Smooth muscle cell (in vitro differentiated cells): ENCODE data around the gene UBTF. TPM values are rescaled to one million over a fixed set of nuclear protein-coding genes. Genes with fewer than 3 reads are reported as not detected.
A peak's percentile ranks its signal among the peaks of the same experiment; 100 is the strongest.

Source experiments
- DNase-seq: peaks from one replicate; lab custom pipeline; 2025; ENCODE audit not compliant: unreplicated experiment; lab: John Stamatoyannopoulos, UW
- H2AFZ ChIP-seq: fragments of 200-600 bp; sonication (generic); 2 replicates; pipeline ENCODE4 v1.6.0; 2016; ENCODE audit warnings: antibody characterized with exemption, low read depth, mild to moderate bottlenecking
- H3F3A ChIP-seq: fragments of 200-600 bp; sonication (generic); 2 replicates; pipeline ENCODE4 v1.6.0; 2017; ENCODE audit warnings: antibody characterized with exemption, low read depth
- H3K27ac ChIP-seq: fragments of 200-600 bp; sonication (generic); 2 replicates; pipeline ENCODE4 v1.5.1; 2016; ENCODE audit warnings: low read depth, mild to moderate bottlenecking
- H3K27me3 ChIP-seq: fragments of 200-600 bp; sonication (generic); 2 replicates; pipeline ENCODE4 v1.6.1; 2016; ENCODE audit warnings: low read depth, mild to moderate bottlenecking
- H3K36me3 ChIP-seq: fragments of 200-600 bp; sonication (generic); 2 replicates; pipeline ENCODE4 v1.5.1; 2016; ENCODE audit warnings: low read depth
- H3K4me1 ChIP-seq: fragments of 200-600 bp; sonication (generic); 2 replicates; pipeline ENCODE4 v1.5.1; 2016; ENCODE audit warnings: low read depth
- H3K4me2 ChIP-seq: fragments of 200-600 bp; sonication (generic); 2 replicates; pipeline ENCODE4 v1.6.0; 2016; ENCODE audit warnings: mild to moderate bottlenecking
- H3K4me3 ChIP-seq: fragments of 200-600 bp; sonication (generic); 2 replicates; pipeline ENCODE4 v1.5.1; 2016; ENCODE audit warnings: mild to moderate bottlenecking
- H3K79me2 ChIP-seq: fragments of 200-600 bp; sonication (generic); 2 replicates; pipeline ENCODE4 v1.6.0; 2016; ENCODE audit warnings: low read depth, mild to moderate bottlenecking
- H3K9ac ChIP-seq: fragments of 200-600 bp; sonication (generic); 2 replicates; pipeline ENCODE4 v1.6.0; 2016; ENCODE audit warnings: low read depth
- H3K9me3 ChIP-seq: fragments of 200-600 bp; sonication (generic); replicated peaks from 2 replicates; pipeline ENCODE4 v1.5.1; 2016; ENCODE audit warnings: low read depth
- H4K20me1 ChIP-seq: fragments of 200-600 bp; sonication (generic); 2 replicates; pipeline ENCODE4 v1.6.0; 2016; ENCODE audit warnings: low read depth
- CTCF ChIP-seq: fragments of 200-600 bp; sonication (generic); IDR thresholded peaks from 2 replicates; pipeline ENCODE4 v1.5.1; 2017; ENCODE audit warnings: borderline replicate concordance, mild to moderate bottlenecking, antibody characterized with exemption; ENCODE audit not compliant: insufficient read depth, poor library complexity, severe bottlenecking
- WGBS: methylation state at CpG from one replicate; pipeline ENCODE4 v1.1.7; 2016; ENCODE audit warnings: low lambda C conversion rate; 5-methylcytosine and 5-hydroxymethylcytosine counted together
- polyA plus RNA-seq: library from polyadenylated mRNA; unstranded; fragments of >200 nt; fragmentation: Nextera tagmentation; extraction: Ambion mirVana; gene quantifications from 2 replicates; pipeline ENCODE4 v1.2.1, GENCODE V29; 2016
- total RNA-seq: library from RNA; depleted of rRNA; stranded (reverse); fragments of >200 nt; gene quantifications from 2 replicates; pipeline ENCODE4 v1.2.3, GENCODE V29; 2014

UBTF gene
- total and polyA plus RNA-seq, 2 experiments from 2014 or later, result 18.2 to 22.1 TPM

GRCh38 chr17:44191369-44191768, 28.1 kb downstream of the UBTF start:
- Histone ChIP-seq H3F3A (peaks cover 9% of the 10 kb centered on the region), H3K36me3 (no peaks in the 10 kb centered on the region)

GRCh38 chr17:44190481-44190880, 29.0 kb downstream of the UBTF start:
- Histone ChIP-seq H3K9ac (no peak overlapping the region), H3K27ac (no peak overlapping the region), H3F3A (peaks cover 9% of the 10 kb centered on the region), H3K79me2 (peaks cover 27% of the 10 kb centered on the region), H4K20me1 (no peaks in the 10 kb centered on the region), H3K9me3 (no peaks in the 10 kb centered on the region), H3K4me3 (no peak overlapping the region), H2AFZ (no peak overlapping the region), H3K36me3 (no peaks in the 10 kb centered on the region), H3K27me3 (no peaks in the 10 kb centered on the region), H3K4me2 (no peak overlapping the region), H3K4me1 (peaks cover 10% of the 10 kb centered on the region)
- no peak for TF ChIP-seq CTCF
- 93% methylated on average over 10 of the region's 10 CpGs for WGBS
- DNase-seq, result no peak

More at GRCh38 chr17:44191369-44191768, 28.1 kb downstream of the UBTF start:
- H2AFZ ChIP-seq, result no peak overlapping the region
- H3K9ac ChIP-seq, result no peak overlapping the region
- DNase-seq, result no peak
- H3K4me2 ChIP-seq, result no peak overlapping the region
- WGBS, result 91% methylated on average over 5 of the region's 5 CpGs
- no peaks in the 10 kb centered on the region for H4K20me1 ChIP-seq
- peak overlapping the region; percentile 53 for H3K27ac ChIP-seq
- peaks cover 27% of the 10 kb centered on the region for H3K79me2 ChIP-seq
- H3K4me1 ChIP-seq, result peaks cover 7% of the 10 kb centered on the region
- no peak overlapping the region for H3K4me3 ChIP-seq
- no peaks in the 10 kb centered on the region for H3K9me3 ChIP-seq
- TF ChIP-seq CTCF, result no peak
- no peaks in the 10 kb centered on the region for H3K27me3 ChIP-seq

- H3K79me2 ChIP-seq, result peaks cover 35% of the 10 kb centered on the region
- no peak overlapping the region for H3K9ac ChIP-seq
- H3K4me1 ChIP-seq, result peaks cover 17% of the 10 kb centered on the region
- no peaks in the 10 kb centered on the region for H3K27me3 ChIP-seq
- peak overlapping the region; percentile 89 for H3K27ac ChIP-seq
- TF ChIP-seq CTCF, result no peak
- H3K4me3 ChIP-seq, result no peak overlapping the region
- WGBS, result 94% methylated on average over 12 of the region's 12 CpGs
- peaks cover 5% of the 10 kb centered on the region for H3F3A ChIP-seq
- peaks cover 7% of the 10 kb centered on the region for H4K20me1 ChIP-seq
- H3K36me3 ChIP-seq, result no peaks in the 10 kb centered on the region
- no peak overlapping the region for H2AFZ ChIP-seq
- no peaks in the 10 kb centered on the region for H3K9me3 ChIP-seq
- peak overlapping the region; percentile 95 for H3K4me2 ChIP-seq
- DNase-seq, result no peak
These were observed 30.7 kb downstream of the UBTF start for GRCh38 chr17:44188576-44189403.
